H9 (cell line): ENCODE results near the gene PPIP5K1. TPM values are rescaled to one million over a fixed set of nuclear protein-coding genes. Genes with fewer than 3 reads are reported as not detected.
"Not testable (repeated sequence)": the region's sequence is repeated elsewhere in the genome, so short reads cannot be mapped to it uniquely, and the experiment has no call there.

Experiments used
- DNase-seq: peaks from one replicate; pipeline ENCODE4 v3.0.0-alpha.2; 2017
- H2AFZ ChIP-seq: one replicate; pipeline ENCODE4 v1.6.1; 2013; ENCODE audit warnings: mild to moderate bottlenecking, low read length, control low read depth, moderate library complexity
- H2AK5ac ChIP-seq: 2 replicates; pipeline ENCODE4 v1.6.1; 2013; ENCODE audit warnings: low read length, control low read depth, mixed read lengths; ENCODE audit not compliant: insufficient read length
- H2BK120ac ChIP-seq: one replicate; pipeline ENCODE4 v1.6.1; 2013; ENCODE audit warnings: low read depth, mild to moderate bottlenecking, low read length, control low read depth, inconsistent platforms; ENCODE audit not compliant: poor library complexity, severe bottlenecking
- H2BK12ac ChIP-seq: 2 replicates; pipeline ENCODE4 v1.6.1; 2013; ENCODE audit warnings: low read length, control low read depth, mixed read lengths, low read depth; ENCODE audit not compliant: insufficient read length
- H2BK15ac ChIP-seq: 2 replicates; pipeline ENCODE4 v1.6.1; 2013; ENCODE audit warnings: low read depth, low read length, control low read depth
- H2BK20ac ChIP-seq: one replicate; pipeline ENCODE4 v1.6.1; 2013; ENCODE audit warnings: low read depth, mild to moderate bottlenecking, low read length, control low read depth, inconsistent platforms; ENCODE audit not compliant: poor library complexity, severe bottlenecking
- H2BK5ac ChIP-seq: 2 replicates; pipeline ENCODE4 v1.6.1; 2013; ENCODE audit warnings: low read length, control low read depth, mixed read lengths; ENCODE audit not compliant: insufficient read length
- H3K14ac ChIP-seq: 2 replicates; pipeline ENCODE4 v1.6.1; 2013; ENCODE audit warnings: low read length, control low read depth; ENCODE audit not compliant: insufficient read depth
- H3K18ac ChIP-seq: 2 replicates; pipeline ENCODE4 v1.6.1; 2013; ENCODE audit warnings: low read depth, mild to moderate bottlenecking, mixed read lengths, low read length, control low read depth; ENCODE audit not compliant: insufficient read length
- H3K23ac ChIP-seq: 2 replicates; pipeline ENCODE4 v1.6.1; 2013; ENCODE audit warnings: low read length, control low read depth, mixed read lengths, low read depth; ENCODE audit not compliant: insufficient read length
- H3K23me2 ChIP-seq: 2 replicates; pipeline ENCODE4 v1.6.1; 2013; ENCODE audit warnings: low read depth, mild to moderate bottlenecking, mixed read lengths, low read length, control low read depth; ENCODE audit not compliant: insufficient read length, poor library complexity, severe bottlenecking
- H3K27ac ChIP-seq: 2 replicates; pipeline ENCODE4 v1.5.1; 2013; ENCODE audit warnings: low read length, control low read depth, mixed read lengths, low read depth; ENCODE audit not compliant: insufficient read length
- H3K27me3 ChIP-seq: 2 replicates; pipeline ENCODE4 v1.6.1; 2013; ENCODE audit warnings: low read length, control low read depth, inconsistent platforms; ENCODE audit not compliant: insufficient read depth
- H3K4ac ChIP-seq: 2 replicates; pipeline ENCODE4 v1.6.1; 2013; ENCODE audit warnings: low read depth, mild to moderate bottlenecking, control low read depth, inconsistent platforms, low read length, moderate library complexity
- H3K4me1 ChIP-seq: 2 replicates; pipeline ENCODE4 v1.6.1; 2013; ENCODE audit warnings: low read length, control low read depth, inconsistent platforms; ENCODE audit not compliant: insufficient read depth
- H3K4me2 ChIP-seq: 2 replicates; pipeline ENCODE4 v1.6.1; 2013; ENCODE audit warnings: low read length, control low read depth, mixed read lengths; ENCODE audit not compliant: insufficient read length, insufficient read depth
- H3K56ac ChIP-seq: 2 replicates; pipeline ENCODE4 v1.6.1; 2013; ENCODE audit warnings: low read depth, mild to moderate bottlenecking, mixed read lengths, low read length, control low read depth; ENCODE audit not compliant: insufficient read length
- H3K79me1 ChIP-seq: 2 replicates; pipeline ENCODE4 v1.6.1; 2013; ENCODE audit warnings: low read depth, mild to moderate bottlenecking, moderate library complexity, low read length, control low read depth, inconsistent platforms; ENCODE audit not compliant: insufficient read depth, poor library complexity, severe bottlenecking
- H3K79me2 ChIP-seq: 2 replicates; pipeline ENCODE4 v1.6.1; 2013; ENCODE audit warnings: low read length, control low read depth, inconsistent platforms; ENCODE audit not compliant: insufficient read depth
- H3K9ac ChIP-seq: 2 replicates; pipeline ENCODE4 v1.6.1; 2013; ENCODE audit warnings: low read length, control low read depth, mixed read lengths; ENCODE audit not compliant: insufficient read length; ENCODE audit errors: extremely low read depth
- H3K9me3 ChIP-seq: one replicate; pipeline ENCODE4 v1.6.1; 2013; ENCODE audit warnings: low read depth, low read length, inconsistent platforms; ENCODE audit not compliant: control insufficient read depth
- H3T11ph ChIP-seq: one replicate; pipeline ENCODE4 v1.6.1; 2013; ENCODE audit warnings: mild to moderate bottlenecking, low read length, control low read depth, inconsistent platforms
- H4K20me1 ChIP-seq: one replicate; pipeline ENCODE4 v1.6.1; 2013; ENCODE audit not compliant: control insufficient read depth, insufficient read length, insufficient read depth
- H4K5ac ChIP-seq: 2 replicates; pipeline ENCODE4 v1.6.1; 2013; ENCODE audit warnings: low read depth, mild to moderate bottlenecking, mixed read lengths, low read length, control low read depth; ENCODE audit not compliant: insufficient read length
- H4K8ac ChIP-seq: replicated peaks from 2 replicates; pipeline ENCODE4 v1.6.1; 2013; ENCODE audit warnings: low read length, control low read depth, mixed read lengths, low read depth; ENCODE audit not compliant: insufficient read length
- H4K91ac ChIP-seq: 2 replicates; pipeline ENCODE4 v1.6.1; 2013; ENCODE audit warnings: low read depth, mild to moderate bottlenecking, moderate library complexity, mixed read lengths, low read length, control low read depth; ENCODE audit not compliant: insufficient read length
- H3K27ac Mint-ChIP-seq, 3 experiments: 2 replicates in 2 of 3; 3 replicates in 1 of 3; pipeline ENCODE4 v1.8.0; 2020 to 2021; ENCODE audit warnings: mixed read lengths in 3 of 3, mild to moderate bottlenecking in 1 of 3, moderate library complexity in 1 of 3
- H3K27me3 Mint-ChIP-seq: 2 replicates; pipeline ENCODE4 v1.8.0; 2021; ENCODE audit warnings: low read depth, mild to moderate bottlenecking, moderate library complexity, mixed read lengths
- H3K36me3 Mint-ChIP-seq, 3 experiments: 2 replicates in 2 of 3; 3 replicates in 1 of 3; pipeline ENCODE4 v1.8.0; 2020 to 2021; ENCODE audit warnings: low read depth in 3 of 3, mixed read lengths in 3 of 3; ENCODE audit not compliant: insufficient read depth in 1 of 3
- H3K4me1 Mint-ChIP-seq, 2 experiments: 2 replicates each; pipeline ENCODE4 v1.8.0; 2020; ENCODE audit warnings: mixed read lengths in 2 of 2
- H3K4me3 Mint-ChIP-seq, 2 experiments: 2 replicates in 1 of 2; 3 replicates in 1 of 2; pipeline ENCODE4 v1.8.0; 2020 to 2021; ENCODE audit warnings: mild to moderate bottlenecking in 2 of 2, mixed read lengths in 2 of 2, moderate library complexity in 1 of 2
- H3K9me3 Mint-ChIP-seq, 2 experiments: 2 replicates in 1 of 2; 3 replicates in 1 of 2; pipeline ENCODE4 v1.8.0; 2020; ENCODE audit warnings: mild to moderate bottlenecking in 2 of 2, mixed read lengths in 2 of 2, moderate library complexity in 1 of 2
- WGBS: extraction: QIAGEN DNeasy Blood & Tissue Kit; methylation state at CpG from one replicate; pipeline ENCODE4 v1.1.7; 2013; ENCODE audit warnings: missing lambda C conversion rate, low lambda C conversion rate, mixed read lengths; ENCODE audit not compliant: insufficient read length; ENCODE audit errors: extremely low coverage; 5-methylcytosine and 5-hydroxymethylcytosine counted together
- total RNA-seq: library from RNA; stranded (reverse); gene quantifications from 2 replicates; pipeline ENCODE4 v1.2.1, GENCODE V29; 2021

Gene PPIP5K1
- total RNA-seq, 1 experiment from 2014 or later: 28.5 TPM

- not testable (repeated sequence) for H2BK20ac ChIP-seq, H3K9me3 Mint-ChIP-seq, H3K4me3 Mint-ChIP-seq, H4K20me1 ChIP-seq, H3K56ac ChIP-seq, H3K14ac ChIP-seq, H2AK5ac ChIP-seq, H4K91ac ChIP-seq, H3K4ac ChIP-seq, H3T11ph ChIP-seq, H2AFZ ChIP-seq, H2BK12ac ChIP-seq, H3K4me1 ChIP-seq, H2BK15ac ChIP-seq, H3K18ac ChIP-seq, H3K79me1 ChIP-seq, H3K27ac Mint-ChIP-seq, H3K23ac ChIP-seq, H3K9ac ChIP-seq, H4K8ac ChIP-seq, H3K27me3 Mint-ChIP-seq, H3K27ac ChIP-seq, H4K5ac ChIP-seq, DNase-seq, H3K4me1 Mint-ChIP-seq, H3K9me3 ChIP-seq, H3K27me3 ChIP-seq, H2BK120ac ChIP-seq, H2BK5ac ChIP-seq, H3K23me2 ChIP-seq, H3K4me2 ChIP-seq, H3K79me2 ChIP-seq
- H3K36me3 Mint-ChIP-seq: peaks cover 4 to 12% (median 11%) of the 10 kb centered on the region in 3 experiments; a peak in 5 of 7 replicates
- WGBS: no CpG with 5 or more reads among the region's 8 CpGs
Measured at GRCh38 chr15:43592841-43593240, 2.8 kb upstream of the PPIP5K1 start.

- H4K91ac ChIP-seq, H4K5ac ChIP-seq, H2BK20ac ChIP-seq, H3K4me3 Mint-ChIP-seq, H2AFZ ChIP-seq, H3K27ac Mint-ChIP-seq, H3K4me1 ChIP-seq, H3K27me3 Mint-ChIP-seq, H3K27me3 ChIP-seq, H2BK12ac ChIP-seq, H3K9ac ChIP-seq, H3K14ac ChIP-seq, H3K79me1 ChIP-seq, H3K56ac ChIP-seq, H2AK5ac ChIP-seq, H2BK120ac ChIP-seq, H4K20me1 ChIP-seq, H3K9me3 Mint-ChIP-seq, H3K79me2 ChIP-seq, H3K23me2 ChIP-seq, H3K36me3 Mint-ChIP-seq, H2BK15ac ChIP-seq, H3K23ac ChIP-seq, H3K4ac ChIP-seq, DNase-seq, H4K8ac ChIP-seq, H3K9me3 ChIP-seq, H3K27ac ChIP-seq, H3K18ac ChIP-seq, H2BK5ac ChIP-seq, H3K4me1 Mint-ChIP-seq, H3K4me2 ChIP-seq, H3T11ph ChIP-seq: not testable (repeated sequence)
- WGBS: no CpG with 5 or more reads among the region's 1 CpG
Measured at GRCh38 chr15:43574607-43575006, 15.4 kb downstream of the PPIP5K1 start.
